Central memory CD8-positive, alpha-beta T cell (primary cell): ENCODE data around the gene SLC25A44.
"Not testable (repeated sequence)": the region's sequence is repeated elsewhere in the genome, so short reads cannot be mapped to it uniquely, and the experiment has no call there.

Experiments
- ATAC-seq: fragments of 150-1000 bp; cut with Tn5 transposase; replicated peaks from 2 replicates; pipeline ENCODE4 v1.10.0; 2022; ENCODE audit warnings: mild to moderate bottlenecking, moderate FRiP score, moderate number of reproducible peaks; ENCODE audit not compliant: poor library complexity, severe bottlenecking; ENCODE audit errors: extremely low read depth
- DNase-seq, 2 donors: peaks; one replicate each; pipeline ENCODE4 v3.0.0; 2021; ENCODE audit warnings: low spot score in 2 of 2
- H3K27ac Mint-ChIP-seq: one replicate; pipeline ENCODE4 v1.8.0; 2022; ENCODE audit warnings: low read depth, mild to moderate bottlenecking, moderate library complexity, mixed read lengths
- H3K27me3 Mint-ChIP-seq: one replicate; pipeline ENCODE4 v1.8.0; 2022; ENCODE audit warnings: mixed read lengths
- H3K36me3 Mint-ChIP-seq: one replicate; pipeline ENCODE4 v1.8.0; 2022; ENCODE audit warnings: mild to moderate bottlenecking, moderate library complexity, mixed read lengths; ENCODE audit not compliant: insufficient read depth
- H3K4me1 Mint-ChIP-seq: one replicate; pipeline ENCODE4 v1.8.0; 2022; ENCODE audit warnings: mixed read lengths
- H3K4me3 Mint-ChIP-seq: one replicate; pipeline ENCODE4 v1.8.0; 2022; ENCODE audit warnings: mild to moderate bottlenecking, moderate library complexity, mixed read lengths
- H3K9me3 Mint-ChIP-seq: one replicate; pipeline ENCODE4 v1.8.0; 2022; ENCODE audit warnings: mixed read lengths

Gene SLC25A44

DNA sequence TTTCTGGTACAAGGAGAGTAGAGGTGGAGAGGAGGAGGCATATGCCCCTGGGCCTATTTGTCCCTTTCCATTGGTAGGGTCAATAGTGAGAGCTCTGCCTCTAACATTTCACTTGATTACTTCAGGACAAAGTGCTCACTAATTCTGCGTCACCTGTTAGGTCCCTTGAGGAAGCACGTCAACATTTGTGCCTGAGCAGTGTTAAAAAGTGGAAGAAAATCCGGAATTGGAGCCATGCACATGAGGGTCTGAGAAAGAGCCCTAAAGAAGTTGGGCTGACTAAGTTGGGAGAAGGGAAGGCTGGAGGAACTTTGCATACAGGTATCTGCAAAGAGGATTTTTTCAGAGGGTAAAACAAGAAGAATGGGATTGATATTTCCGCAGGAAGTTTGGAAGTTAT lies 1.9 kb downstream of the SLC25A44 start:
- Mint-ChIP-seq H3K4me1 (peaks cover 62% of the 10 kb centered on the region), H3K36me3 (peaks cover 21% of the 10 kb centered on the region), H3K27me3 (no peaks in the 10 kb centered on the region), H3K9me3 (no peaks in the 10 kb centered on the region), H3K27ac (no peak overlapping the region), H3K4me3 (peak overlapping the region; percentile 32)
- ATAC-seq (no peak), DNase-seq (no peak)

DNA sequence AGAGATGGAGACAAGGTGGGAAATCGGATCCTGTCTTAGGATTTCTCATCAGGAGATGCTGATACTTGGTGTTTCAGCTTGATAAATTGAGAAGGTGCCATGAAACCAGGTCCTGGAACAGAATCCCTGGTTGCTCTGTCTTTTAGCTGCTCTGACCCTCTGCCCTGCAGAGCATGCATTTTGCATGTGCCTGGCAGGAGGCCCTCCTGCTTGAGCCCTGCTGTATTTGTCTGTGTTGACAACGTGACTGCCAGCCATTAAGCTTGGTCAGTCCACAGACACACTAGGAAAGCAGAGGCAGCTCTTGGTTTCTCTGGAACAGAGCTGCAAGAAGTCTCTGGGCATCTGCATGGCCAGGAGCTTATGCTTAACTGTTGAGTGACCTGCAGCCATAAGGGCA lies 2.5 kb downstream of the SLC25A44 start:
- no peak for DNase-seq
- H3K4me1 Mint-ChIP-seq, result peaks cover 62% of the 10 kb centered on the region
- H3K9me3 Mint-ChIP-seq, result no peaks in the 10 kb centered on the region
- no peak overlapping the region for H3K27ac Mint-ChIP-seq
- H3K27me3 Mint-ChIP-seq, result no peaks in the 10 kb centered on the region
- ATAC-seq, result no peak
- H3K36me3 Mint-ChIP-seq, result peaks cover 21% of the 10 kb centered on the region
- no peak overlapping the region for H3K4me3 Mint-ChIP-seq

GRCh38 chr1:156198831-156199349 lies 5.0 kb downstream of the SLC25A44 start:
- no peak for DNase-seq
- no peak overlapping the region for H3K4me3 Mint-ChIP-seq
- H3K36me3 Mint-ChIP-seq, result peaks cover 19% of the 10 kb centered on the region
- no peaks in the 10 kb centered on the region for H3K27me3 Mint-ChIP-seq
- no peaks in the 10 kb centered on the region for H3K9me3 Mint-ChIP-seq
- ATAC-seq, result no peak
- H3K4me1 Mint-ChIP-seq, result peaks cover 52% of the 10 kb centered on the region
- H3K27ac Mint-ChIP-seq, result peak overlapping the region; percentile 61

GRCh38 chr1:156200044-156200443 lies 6.1 kb downstream of the SLC25A44 start:
- no peaks in the 10 kb centered on the region for H3K27me3 Mint-ChIP-seq
- DNase-seq, result no peak
- H3K27ac Mint-ChIP-seq, result no peak overlapping the region
- peaks cover 44% of the 10 kb centered on the region for H3K4me1 Mint-ChIP-seq
- no peak overlapping the region for H3K4me3 Mint-ChIP-seq
- ATAC-seq, result no peak
- H3K9me3 Mint-ChIP-seq, result no peaks in the 10 kb centered on the region
- peaks cover 19% of the 10 kb centered on the region for H3K36me3 Mint-ChIP-seq

- no peak for DNase-seq
- no peak overlapping the region for H3K27ac Mint-ChIP-seq
These were observed 9.4 kb downstream of the SLC25A44 start for GRCh38 chr1:156203331-156203730.

DNA sequence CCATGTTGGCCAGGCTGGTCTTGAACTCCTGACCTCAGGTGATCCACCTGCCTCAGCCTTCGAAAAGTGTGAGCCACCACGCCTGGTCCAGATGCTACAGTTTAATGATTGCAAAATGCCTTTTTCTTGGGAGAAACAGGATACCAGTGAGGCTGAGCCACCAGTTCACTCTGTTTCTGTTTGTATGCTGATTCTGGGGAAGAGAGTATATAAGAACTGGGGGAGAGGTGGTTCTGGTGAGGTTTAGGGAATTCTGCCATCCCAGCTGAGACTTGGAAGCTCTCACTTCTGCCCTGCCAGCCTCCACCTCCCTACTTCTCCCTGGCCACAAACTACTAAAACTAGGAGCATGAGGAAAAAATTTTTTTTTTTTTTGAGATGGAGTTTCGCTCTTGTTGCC lies 10.8 kb downstream of the SLC25A44 start:
- Mint-ChIP-seq H3K36me3 (peaks cover 36% of the 10 kb centered on the region), H3K4me3 (no peak overlapping the region), H3K9me3 (no peaks in the 10 kb centered on the region), H3K4me1 (peaks cover 10% of the 10 kb centered on the region), H3K27me3 (no peaks in the 10 kb centered on the region), H3K27ac (no peak overlapping the region)
- ATAC-seq (no peak), DNase-seq (no peak)

More at GRCh38 chr1:156203331-156203730, 9.4 kb downstream of the SLC25A44 start:
- H3K27me3 Mint-ChIP-seq, result no peaks in the 10 kb centered on the region
- H3K9me3 Mint-ChIP-seq, result no peaks in the 10 kb centered on the region
- ATAC-seq, result no peak
- peaks cover 23% of the 10 kb centered on the region for H3K4me1 Mint-ChIP-seq
- H3K4me3 Mint-ChIP-seq, result no peak overlapping the region
- H3K36me3 Mint-ChIP-seq, result peaks cover 32% of the 10 kb centered on the region

GRCh38 chr1:156211243-156211642 lies 17.3 kb downstream of the SLC25A44 start:
- no peak for DNase-seq
- Mint-ChIP-seq H3K9me3 (no peaks in the 10 kb centered on the region), H3K36me3 (peaks cover 28% of the 10 kb centered on the region), H3K4me1 (peaks cover 20% of the 10 kb centered on the region), H3K27ac (no peak overlapping the region), H3K4me3 (no peak overlapping the region), H3K27me3 (no peaks in the 10 kb centered on the region)
- ATAC-seq, result no peak

GRCh38 chr1:156212130-156212529 lies 18.2 kb downstream of the SLC25A44 start:
- no peak for ATAC-seq
- Mint-ChIP-seq H3K4me3 (peak overlapping the region; percentile 96), H3K36me3 (peaks cover 25% of the 10 kb centered on the region), H3K4me1 (peaks cover 20% of the 10 kb centered on the region), H3K27ac (peak overlapping the region; percentile 99), H3K9me3 (no peaks in the 10 kb centered on the region), H3K27me3 (no peaks in the 10 kb centered on the region)
- DNase-seq, result no peak

DNA sequence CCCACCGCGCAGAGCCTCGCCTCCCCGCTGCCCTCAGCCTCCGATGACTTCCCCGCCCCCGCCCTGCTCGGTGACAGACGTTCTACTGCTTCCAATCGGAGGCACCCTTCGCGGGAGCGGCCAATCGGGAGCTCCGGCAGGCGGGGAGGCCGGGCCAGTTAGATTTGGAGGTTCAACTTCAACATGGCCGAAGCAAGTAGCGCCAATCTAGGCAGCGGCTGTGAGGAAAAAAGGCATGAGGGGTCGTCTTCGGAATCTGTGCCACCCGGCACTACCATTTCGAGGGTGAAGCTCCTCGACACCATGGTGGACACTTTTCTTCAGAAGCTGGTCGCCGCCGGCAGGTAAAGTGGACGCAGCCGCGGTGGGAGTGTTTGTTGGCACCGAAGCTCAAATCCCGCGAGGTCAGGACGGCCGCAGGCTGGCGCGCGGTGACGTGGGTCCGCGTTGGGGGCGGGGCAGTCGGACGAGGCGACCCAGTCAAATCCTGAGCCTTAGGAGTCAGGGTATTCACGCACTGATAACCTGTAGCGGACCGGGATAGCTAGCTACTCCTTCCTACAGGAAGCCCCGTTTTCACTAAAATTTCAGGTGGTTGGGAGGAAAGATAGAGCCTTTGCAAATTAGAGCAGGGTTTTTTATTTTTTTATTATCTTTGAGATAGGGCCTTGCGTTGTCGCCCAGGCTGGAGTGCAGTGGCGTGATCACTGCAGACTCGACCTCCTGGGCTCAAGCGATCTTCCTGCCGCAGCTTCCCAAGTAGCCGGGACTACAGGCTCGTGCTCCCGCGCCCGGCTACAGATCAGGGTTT lies 19.1 kb downstream of the SLC25A44 start, which contains the start of gene PMF1:
TSS of gene PMF1 (plus strand) at position 175 of the 811 bp plus-strand sequence. CDS start at position 184, 9 bp downstream.
- H3K4me3 Mint-ChIP-seq, result peak within 1 kb of the TSS; percentile 96
- peak within 1 kb of the TSS; percentile 99 for H3K27ac Mint-ChIP-seq
- DNase-seq, result peak; percentile 84 to 92
- H3K27me3 Mint-ChIP-seq, result no peaks in the 10 kb centered on the region
- H3K4me1 Mint-ChIP-seq, result peaks cover 25% of the 10 kb centered on the region
- H3K9me3 Mint-ChIP-seq, result no peaks in the 10 kb centered on the region
- ATAC-seq, result peak; percentile 97
- H3K36me3 Mint-ChIP-seq, result peaks cover 19% of the 10 kb centered on the region

- ATAC-seq, result no peak
- Mint-ChIP-seq H3K36me3 (peaks cover 16% of the 10 kb centered on the region), H3K4me1 (peaks cover 28% of the 10 kb centered on the region), H3K4me3 (peak overlapping the region; percentile 96), H3K27ac (peak overlapping the region; percentile 99), H3K9me3 (no peaks in the 10 kb centered on the region), H3K27me3 (no peaks in the 10 kb centered on the region)
- DNase-seq, result no peak
These were observed 19.7 kb downstream of the SLC25A44 start for GRCh38 chr1:156213644-156213966.

DNA sequence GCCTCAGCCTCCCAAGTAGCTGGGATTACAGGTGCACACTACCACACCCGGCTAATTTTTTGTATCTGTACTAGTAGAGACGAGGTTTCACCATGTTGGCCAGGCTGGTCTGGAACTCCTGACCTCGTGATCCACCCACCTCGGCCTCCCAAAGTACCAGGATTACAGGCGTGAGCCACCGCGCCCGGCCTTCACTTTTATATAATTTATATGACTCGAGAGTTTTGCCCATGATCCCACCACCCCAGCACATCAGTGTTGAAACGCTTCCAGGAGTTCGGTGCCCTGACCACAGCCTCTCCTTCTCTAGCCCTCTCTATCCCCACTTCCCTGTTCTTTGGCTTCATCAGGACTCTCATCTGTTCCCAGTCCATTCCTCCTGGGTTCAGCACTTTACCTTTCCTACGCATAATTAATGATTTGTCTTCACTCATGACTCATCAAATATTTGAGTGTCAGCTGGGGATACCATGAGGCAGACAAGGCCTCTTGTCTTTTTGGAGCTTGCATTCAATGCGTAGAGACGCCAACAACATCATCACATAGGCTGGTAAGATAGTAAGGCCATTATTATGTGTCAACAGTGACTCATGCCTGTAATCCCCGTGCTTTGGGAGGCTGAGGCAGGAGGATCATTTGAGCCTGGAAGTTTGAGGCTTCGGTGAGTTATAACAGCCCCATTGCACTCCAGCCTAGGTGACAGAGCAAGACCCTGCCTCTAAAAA lies 20.3 kb downstream of the SLC25A44 start:
- Mint-ChIP-seq H3K9me3 (no peaks in the 10 kb centered on the region), H3K4me1 (peaks cover 30% of the 10 kb centered on the region), H3K4me3 (peak overlapping the region; percentile 96), H3K27ac (peak overlapping the region; percentile 99), H3K27me3 (no peaks in the 10 kb centered on the region), H3K36me3 (peaks cover 13% of the 10 kb centered on the region)
- DNase-seq (no peak), ATAC-seq (no peak)

GRCh38 chr1:156216361-156217086 lies 22.6 kb downstream of the SLC25A44 start:
- not testable (repeated sequence) for ATAC-seq, H3K27me3 Mint-ChIP-seq, H3K9me3 Mint-ChIP-seq, DNase-seq, H3K27ac Mint-ChIP-seq, H3K4me3 Mint-ChIP-seq
- H3K4me1 Mint-ChIP-seq, result peaks cover 40% of the 10 kb centered on the region
- H3K36me3 Mint-ChIP-seq, result peaks cover 16% of the 10 kb centered on the region
